Spleen (tissue), 7 donors: ENCODE measurements around the gene ODAD4.

Experiments used
- POLR2A ChIP-seq, 3 donors: fragments of 450-650 bp; IDR thresholded peaks; one replicate each; pipeline ENCODE4 v1.5.1; 2017; ENCODE audit warnings: antibody characterized with exemption in 3 of 3, mild to moderate bottlenecking in 1 of 3
- POLR2AphosphoS5 ChIP-seq, 3 donors: sonication (generic); formaldehyde crosslinking; IDR thresholded peaks; one replicate each; pipeline ENCODE4 v1.5.1; 2017; ENCODE audit warnings: antibody characterized with exemption in 3 of 3
- TF ChIP-seq, protein P1 (sequence below), 11 experiments: fragments of 200-600 bp in 7 of 11; fragments of 450-650 bp in 4 of 11; sonication (generic) in 4 of 11; IDR thresholded peaks in 8 of 11; conservative IDR thresholded peaks in 3 of 11; 1 replicate in 7 of 11; 2 replicates in 4 of 11; pipeline versions ENCODE4 v1.4.0 to v1.8.0; 2016 to 2021; ENCODE audit warnings: antibody characterized with exemption in 11 of 11, inconsistent platforms in 4 of 11, mild to moderate bottlenecking in 1 of 11
- donor health status: DM: no; HTN: no; CAD: no; lungs with moderate emphysema.
- donor health status: DM: no; HTN: no; CAD: no.
- donor health status: DM: no; HTN: no; CAD: no.

GRCh38 chr17:41912925-41913324, 17.5 kb upstream of the ODAD4 start:
- TF ChIP-seq, protein P1, sequence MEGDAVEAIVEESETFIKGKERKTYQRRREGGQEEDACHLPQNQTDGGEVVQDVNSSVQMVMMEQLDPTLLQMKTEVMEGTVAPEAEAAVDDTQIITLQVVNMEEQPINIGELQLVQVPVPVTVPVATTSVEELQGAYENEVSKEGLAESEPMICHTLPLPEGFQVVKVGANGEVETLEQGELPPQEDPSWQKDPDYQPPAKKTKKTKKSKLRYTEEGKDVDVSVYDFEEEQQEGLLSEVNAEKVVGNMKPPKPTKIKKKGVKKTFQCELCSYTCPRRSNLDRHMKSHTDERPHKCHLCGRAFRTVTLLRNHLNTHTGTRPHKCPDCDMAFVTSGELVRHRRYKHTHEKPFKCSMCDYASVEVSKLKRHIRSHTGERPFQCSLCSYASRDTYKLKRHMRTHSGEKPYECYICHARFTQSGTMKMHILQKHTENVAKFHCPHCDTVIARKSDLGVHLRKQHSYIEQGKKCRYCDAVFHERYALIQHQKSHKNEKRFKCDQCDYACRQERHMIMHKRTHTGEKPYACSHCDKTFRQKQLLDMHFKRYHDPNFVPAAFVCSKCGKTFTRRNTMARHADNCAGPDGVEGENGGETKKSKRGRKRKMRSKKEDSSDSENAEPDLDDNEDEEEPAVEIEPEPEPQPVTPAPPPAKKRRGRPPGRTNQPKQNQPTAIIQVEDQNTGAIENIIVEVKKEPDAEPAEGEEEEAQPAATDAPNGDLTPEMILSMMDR (IDR thresholded peaks at IDR 0.05 in 8 of 11, conservative IDR thresholded peaks at IDR 0.05 in 3 of 11): no peak
- TF ChIP-seq POLR2A (IDR thresholded peaks at IDR 0.05): no peak
- TF ChIP-seq POLR2AphosphoS5 (IDR thresholded peaks at IDR 0.05): no peak
